ENCODE data around the gene TMEM132E.

GRCh38 chr17:34578656-34579016 lies 746 bp upstream of the TMEM132E start:
- TF ChIP-seq CTCF (IDR thresholded peaks at IDR 0.05) (no peak), POLR2A (IDR thresholded peaks at IDR 0.05) (no peak)
